ENCODE data around the gene NFX1. TPM values are rescaled to one million over a fixed set of nuclear protein-coding genes. Genes with fewer than 3 reads are reported as not detected.

Gene NFX1
- total RNA-seq, 6 donors from 2014 or later = 37.0 to 75.4 (median 54.1) TPM

GRCh38 chr9:33293782-33294181 lies 3.5 kb downstream of the NFX1 start:
- peaks cover 51 to 86% (median 60%) of the 10 kb centered on the region in 4 donors for H3K4me1 ChIP-seq
- H3K27me3 ChIP-seq = no peaks in the 10 kb centered on the region
- peaks cover 0 to 3% (median 0%) of the 10 kb centered on the region in 4 donors for H3K9me3 ChIP-seq
- no peak overlapping the region for H3K27ac ChIP-seq
- no peak for TF ChIP-seq POLR2AphosphoS5 (IDR thresholded peaks at IDR 0.05)
- no peak for TF ChIP-seq POLR2A (IDR thresholded peaks at IDR 0.05)
- TF ChIP-seq, protein P1, sequence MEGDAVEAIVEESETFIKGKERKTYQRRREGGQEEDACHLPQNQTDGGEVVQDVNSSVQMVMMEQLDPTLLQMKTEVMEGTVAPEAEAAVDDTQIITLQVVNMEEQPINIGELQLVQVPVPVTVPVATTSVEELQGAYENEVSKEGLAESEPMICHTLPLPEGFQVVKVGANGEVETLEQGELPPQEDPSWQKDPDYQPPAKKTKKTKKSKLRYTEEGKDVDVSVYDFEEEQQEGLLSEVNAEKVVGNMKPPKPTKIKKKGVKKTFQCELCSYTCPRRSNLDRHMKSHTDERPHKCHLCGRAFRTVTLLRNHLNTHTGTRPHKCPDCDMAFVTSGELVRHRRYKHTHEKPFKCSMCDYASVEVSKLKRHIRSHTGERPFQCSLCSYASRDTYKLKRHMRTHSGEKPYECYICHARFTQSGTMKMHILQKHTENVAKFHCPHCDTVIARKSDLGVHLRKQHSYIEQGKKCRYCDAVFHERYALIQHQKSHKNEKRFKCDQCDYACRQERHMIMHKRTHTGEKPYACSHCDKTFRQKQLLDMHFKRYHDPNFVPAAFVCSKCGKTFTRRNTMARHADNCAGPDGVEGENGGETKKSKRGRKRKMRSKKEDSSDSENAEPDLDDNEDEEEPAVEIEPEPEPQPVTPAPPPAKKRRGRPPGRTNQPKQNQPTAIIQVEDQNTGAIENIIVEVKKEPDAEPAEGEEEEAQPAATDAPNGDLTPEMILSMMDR (IDR thresholded peaks at IDR 0.05) = no peak
- TF ChIP-seq EP300 (IDR thresholded peaks at IDR 0.05) = no peak
- no peak for ATAC-seq (ENCODE audit: low FRiP score in 2 of 2)
- DNase-seq = no peak
- WGBS, 2 donors = 87 to 90% methylated on average over 2 of the region's 2 CpGs
- no peak overlapping the region for H3K4me3 ChIP-seq
- peaks cover 3 to 58% (median 25%) of the 10 kb centered on the region in 4 donors for H3K36me3 ChIP-seq

- Histone ChIP-seq H3K4me3 (no peak overlapping the region), H3K9me3 (peaks cover 0 to 3% (median 0%) of the 10 kb centered on the region in 4 donors), H3K27ac (no peak overlapping the region), H3K36me3 (peaks cover 8 to 69% (median 27%) of the 10 kb centered on the region in 4 donors), H3K4me1 (peaks cover 44 to 85% (median 56%) of the 10 kb centered on the region in 4 donors), H3K27me3 (no peaks in the 10 kb centered on the region)
- ATAC-seq (ENCODE audit: low FRiP score in 2 of 2) = no peak
- WGBS, 2 donors = 90 to 91% methylated on average over 12 of the region's 12 CpGs
- TF ChIP-seq EP300 (IDR thresholded peaks at IDR 0.05) = no peak
- TF ChIP-seq, protein P1 (IDR thresholded peaks at IDR 0.05) = no peak
- TF ChIP-seq POLR2AphosphoS5 (IDR thresholded peaks at IDR 0.05) = no peak
- TF ChIP-seq POLR2A (IDR thresholded peaks at IDR 0.05) = no peak
- no peak for DNase-seq
These were observed 4.5 kb downstream of the NFX1 start for GRCh38 chr9:33294670-33295432.

DNA sequence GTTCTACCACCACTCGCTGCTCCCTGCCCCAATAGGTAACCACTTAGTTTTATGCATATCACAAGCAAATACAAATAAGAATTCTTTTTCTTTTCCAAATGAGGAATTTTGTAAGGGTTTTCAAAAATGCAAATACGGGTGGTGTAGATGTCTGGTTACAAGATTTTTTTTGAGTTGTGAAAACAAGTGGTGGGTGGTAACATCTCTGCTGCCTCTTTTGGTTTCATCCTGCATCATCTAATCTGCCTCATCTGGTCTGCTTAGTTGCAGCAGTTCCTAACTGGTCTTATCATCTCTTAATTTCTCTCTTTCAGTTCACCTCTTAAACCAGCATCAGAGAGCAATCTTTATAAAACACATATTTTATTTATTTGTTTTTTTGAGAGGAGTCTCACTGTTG lies 5.3 kb downstream of the NFX1 start:
- WGBS, 2 donors = 91% methylated on average over 2 of the region's 2 CpGs
- H3K4me3 ChIP-seq = no peak overlapping the region
- TF ChIP-seq POLR2A (IDR thresholded peaks at IDR 0.05) = no peak
- TF ChIP-seq, protein P1 (IDR thresholded peaks at IDR 0.05) = no peak
- H3K4me1 ChIP-seq = peaks cover 44 to 85% (median 56%) of the 10 kb centered on the region in 4 donors
- H3K9me3 ChIP-seq = no peaks in the 10 kb centered on the region
- H3K36me3 ChIP-seq = peaks cover 8 to 76% (median 31%) of the 10 kb centered on the region in 4 donors
- no peaks in the 10 kb centered on the region for H3K27me3 ChIP-seq
- DNase-seq (no peak), ATAC-seq (ENCODE audit: low FRiP score in 2 of 2) (no peak)
- H3K27ac ChIP-seq = no peak overlapping the region

GRCh38 chr9:33297432-33297831 lies 7.1 kb downstream of the NFX1 start:
- peak; percentile 75 to 79 for ATAC-seq (ENCODE audit: low FRiP score in 2 of 2)
- Histone ChIP-seq H3K27ac (peak overlapping the region in 3 of 4 donors; percentile 7 to 32 (median 20)), H3K27me3 (no peaks in the 10 kb centered on the region), H3K36me3 (peaks cover 10 to 94% (median 42%) of the 10 kb centered on the region in 4 donors), H3K4me3 (no peak overlapping the region), H3K9me3 (no peaks in the 10 kb centered on the region), H3K4me1 (peaks cover 31 to 67% (median 42%) of the 10 kb centered on the region in 4 donors)
- DNase-seq = peak in 1 of 2 donors; percentile 65
- no peak for TF ChIP-seq POLR2A (IDR thresholded peaks at IDR 0.05)
- TF ChIP-seq POLR2AphosphoS5 (IDR thresholded peaks at IDR 0.05) = no peak
- TF ChIP-seq, protein P1 (IDR thresholded peaks at IDR 0.05) = no peak
- TF ChIP-seq EP300 (IDR thresholded peaks at IDR 0.05) = no peak
- WGBS, 2 donors = 36 to 50% methylated on average over 1 of the region's 1 CpG

Data from upper lobe of left lung (tissue), 6 donors.